ENCODE results near the gene CENPA.

Gene CENPA

DNA sequence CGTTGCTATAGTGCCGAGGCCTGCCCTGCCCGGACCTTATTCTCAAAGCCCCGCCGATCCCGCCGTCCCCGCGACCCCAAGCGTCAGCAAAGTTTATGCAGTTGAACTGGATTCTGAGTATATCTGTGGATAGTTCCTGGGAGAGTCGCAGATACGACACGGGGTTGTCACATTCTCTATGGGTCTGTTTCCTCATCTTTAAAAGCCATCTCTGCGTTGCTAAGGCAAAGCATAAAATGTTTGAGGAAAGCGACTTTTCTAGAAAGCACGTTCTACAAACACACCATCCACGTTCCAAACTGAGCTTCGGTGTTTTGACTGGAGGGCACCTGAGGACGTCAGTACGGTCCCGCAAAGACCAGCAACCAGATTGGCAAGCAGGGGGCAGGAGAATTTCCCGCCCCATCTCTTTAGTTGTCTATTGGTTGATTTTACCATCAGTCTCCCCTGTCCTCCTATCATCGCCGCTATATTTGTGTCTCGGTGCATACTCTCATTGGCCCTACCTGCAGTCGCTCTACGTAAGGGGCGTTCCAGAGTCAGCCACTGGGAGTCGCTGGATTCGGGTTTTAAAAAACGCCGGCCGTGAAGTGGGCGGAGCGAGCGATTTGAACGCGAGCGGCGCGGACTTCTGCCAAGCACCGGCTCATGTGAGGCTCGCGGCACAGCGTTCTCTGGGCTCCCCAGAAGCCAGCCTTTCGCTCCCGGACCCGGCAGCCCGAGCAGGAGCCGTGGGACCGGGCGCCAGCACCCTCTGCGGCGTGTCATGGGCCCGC is at the start of gene CENPA:
Gene CENPA (plus strand): TSS at position 626 of the 776 bp plus-strand sequence. CDS start 141 bp downstream, at position 767.
- H3K4me3 ChIP-seq (replicated peaks; ENCODE audit: low read depth, low read length): peak within 1 kb of the TSS; percentile 77
- TF ChIP-seq, protein P1, sequence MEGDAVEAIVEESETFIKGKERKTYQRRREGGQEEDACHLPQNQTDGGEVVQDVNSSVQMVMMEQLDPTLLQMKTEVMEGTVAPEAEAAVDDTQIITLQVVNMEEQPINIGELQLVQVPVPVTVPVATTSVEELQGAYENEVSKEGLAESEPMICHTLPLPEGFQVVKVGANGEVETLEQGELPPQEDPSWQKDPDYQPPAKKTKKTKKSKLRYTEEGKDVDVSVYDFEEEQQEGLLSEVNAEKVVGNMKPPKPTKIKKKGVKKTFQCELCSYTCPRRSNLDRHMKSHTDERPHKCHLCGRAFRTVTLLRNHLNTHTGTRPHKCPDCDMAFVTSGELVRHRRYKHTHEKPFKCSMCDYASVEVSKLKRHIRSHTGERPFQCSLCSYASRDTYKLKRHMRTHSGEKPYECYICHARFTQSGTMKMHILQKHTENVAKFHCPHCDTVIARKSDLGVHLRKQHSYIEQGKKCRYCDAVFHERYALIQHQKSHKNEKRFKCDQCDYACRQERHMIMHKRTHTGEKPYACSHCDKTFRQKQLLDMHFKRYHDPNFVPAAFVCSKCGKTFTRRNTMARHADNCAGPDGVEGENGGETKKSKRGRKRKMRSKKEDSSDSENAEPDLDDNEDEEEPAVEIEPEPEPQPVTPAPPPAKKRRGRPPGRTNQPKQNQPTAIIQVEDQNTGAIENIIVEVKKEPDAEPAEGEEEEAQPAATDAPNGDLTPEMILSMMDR (IDR thresholded peaks at IDR 0.05; ENCODE audit: low read depth, low read length, missing control alignments): no peak
- DNase-seq (ENCODE audit: extremely low read depth, low read depth): peak; percentile 99

GRCh38 chr2:26737221-26737620 is 48.6 kb upstream of the CENPA start:
- TF ChIP-seq, protein P1 (IDR thresholded peaks at IDR 0.05; ENCODE audit: low read depth, low read length, missing control alignments): no peak
- H3K4me3 ChIP-seq (replicated peaks; ENCODE audit: low read depth, low read length): no peak overlapping the region
- no peak for DNase-seq (ENCODE audit: extremely low read depth, low read depth)

GRCh38 chr2:26738481-26738880 is 47.4 kb upstream of the CENPA start:
- H3K4me3 ChIP-seq (replicated peaks; ENCODE audit: low read depth, low read length): no peak overlapping the region
- TF ChIP-seq, protein P1 (IDR thresholded peaks at IDR 0.05; ENCODE audit: low read depth, low read length, missing control alignments): no peak
- no peak for DNase-seq (ENCODE audit: extremely low read depth, low read depth)

DNA sequence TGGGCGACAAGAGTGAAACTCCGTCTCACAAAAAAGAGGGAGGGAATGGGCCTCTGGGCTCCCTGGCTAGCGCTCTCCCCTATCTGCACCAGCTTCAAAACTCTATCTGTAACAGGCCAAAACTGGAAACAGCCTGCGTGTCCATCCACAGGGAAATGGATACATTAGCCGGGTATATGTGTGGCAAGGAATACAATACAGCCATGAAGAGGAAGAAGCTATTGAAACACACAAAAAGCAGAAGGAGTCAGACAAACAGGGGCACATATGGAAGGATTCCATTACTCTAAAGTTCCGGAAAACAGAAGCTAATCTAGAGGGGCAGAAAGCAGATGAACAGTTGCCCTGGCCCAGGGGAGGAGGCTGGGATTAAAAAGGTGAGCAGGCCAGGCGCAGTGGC is 46.3 kb upstream of the CENPA start:
- TF ChIP-seq, protein P1 (IDR thresholded peaks at IDR 0.05; ENCODE audit: low read depth, low read length, missing control alignments): no peak
- no peak overlapping the region for H3K4me3 ChIP-seq (replicated peaks; ENCODE audit: low read depth, low read length)
- no peak for DNase-seq (ENCODE audit: extremely low read depth, low read depth)

DNA sequence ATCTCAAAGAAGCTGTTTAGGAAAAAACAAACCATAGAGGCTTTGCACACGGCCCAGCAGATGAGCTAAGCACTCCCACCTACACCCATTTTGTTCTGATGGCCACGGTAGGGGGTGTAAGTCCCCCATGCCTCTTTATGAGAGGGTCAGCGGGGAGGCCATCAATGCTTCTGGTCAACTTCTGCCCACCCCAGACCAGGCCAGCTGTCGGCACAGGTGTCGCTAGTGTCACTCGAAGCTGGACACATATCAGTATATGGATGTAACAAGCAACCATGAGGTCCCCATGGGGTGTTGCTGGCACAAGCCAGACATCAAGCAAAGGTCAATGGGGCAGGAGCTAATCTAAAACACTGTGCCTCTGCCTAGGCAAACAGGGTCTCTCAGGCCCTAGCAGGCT is 45.5 kb upstream of the CENPA start:
- DNase-seq (ENCODE audit: extremely low read depth, low read depth): no peak
- H3K4me3 ChIP-seq (replicated peaks; ENCODE audit: low read depth, low read length): no peak overlapping the region

DNA sequence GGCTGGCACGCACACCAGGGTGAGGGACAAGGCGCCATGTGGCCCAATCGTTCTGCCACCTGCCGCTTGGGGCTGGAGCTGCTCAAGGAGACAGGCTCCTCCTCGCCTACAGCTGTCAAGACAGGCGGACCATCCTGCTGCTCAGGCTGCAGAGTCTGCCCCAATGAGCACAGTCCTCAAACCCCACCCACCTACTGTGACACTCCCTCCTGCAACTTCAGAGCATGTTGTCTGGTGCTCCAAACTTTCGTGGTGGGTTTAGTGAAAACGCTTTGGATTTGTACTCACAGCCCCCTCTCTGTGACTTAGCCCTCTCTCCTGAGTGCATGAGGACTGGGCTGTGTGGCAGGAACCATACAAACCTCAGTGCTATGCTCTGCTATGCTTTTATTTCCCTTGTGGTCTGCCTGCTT is 45.0 kb upstream of the CENPA start:
- TF ChIP-seq, protein P1 (IDR thresholded peaks at IDR 0.05; ENCODE audit: low read depth, low read length, missing control alignments): no peak
- DNase-seq (ENCODE audit: extremely low read depth, low read depth): no peak
- no peak overlapping the region for H3K4me3 ChIP-seq (replicated peaks; ENCODE audit: low read depth, low read length)

More for the DNA sequence above, 45.5 kb upstream of the CENPA start:
- TF ChIP-seq, protein P1 (IDR thresholded peaks at IDR 0.05; ENCODE audit: low read depth, low read length, missing control alignments): no peak
